Measurements from ENCODE around the gene CCT8. TPM values are rescaled to one million over a fixed set of nuclear protein-coding genes. Genes with fewer than 3 reads are reported as not detected.

CCT8 gene
- total and polyA plus RNA-seq, 2 of the 8 experiments (the other 6 are each of a cell fraction or from before 2014, with no cell fraction given), result 151 to 319 TPM

- Histone ChIP-seq H3K23ac (ENCODE audit: insufficient read length) (no peak overlapping the region), H3K9ac (replicated peaks in 1 of 4; ENCODE audit: extremely low read depth in 1 of 4, low read depth in 3 of 4, low read length in 3 of 4) (no peak overlapping the region), H3K56ac (replicated peaks; ENCODE audit: insufficient read length, low read depth, low read length) (no peak overlapping the region), H3K27ac (ENCODE audit: low read depth, low read length) (no peak overlapping the region), H3K18ac (ENCODE audit: extremely low read depth, low read length) (no peak overlapping the region), H3K36me3 (ENCODE audit: control insufficient read depth in 2 of 4, insufficient read depth in 4 of 4, low read length in 3 of 4) (no peaks in the 10 kb centered on the region), H2BK20ac (ENCODE audit: low read length) (no peak overlapping the region), H2BK15ac (ENCODE audit: low read length) (no peak overlapping the region), H3K27me3 (replicated peaks in 1 of 4; ENCODE audit: control insufficient read depth in 3 of 4, extremely low read depth in 1 of 4, insufficient read depth in 3 of 4, low read length in 3 of 4) (no peaks in the 10 kb centered on the region), H3K4me2 (ENCODE audit: insufficient read depth in 1 of 2, low read depth in 2 of 2, low read length in 2 of 2) (no peak overlapping the region; a peak in 1 of 4 replicates), H4K5ac (ENCODE audit: insufficient read length, low read depth, low read length) (no peak overlapping the region), H2BK120ac (replicated peaks; ENCODE audit: low read depth, low read length) (no peak overlapping the region), H3K79me2 (ENCODE audit: control insufficient read depth in 1 of 2, insufficient read depth in 2 of 2, low read length in 2 of 2) (peaks cover 26% of the 10 kb centered on the region in 2 experiments), H2BK12ac (ENCODE audit: low read depth, low read length) (no peak overlapping the region), H2BK5ac (ENCODE audit: low read depth, low read length) (no peak overlapping the region), H4K91ac (replicated peaks; ENCODE audit: insufficient read length, low read length) (no peak overlapping the region), H3K4me3 (ENCODE audit: extremely low read depth in 1 of 4, insufficient read depth in 2 of 4, low read depth in 3 of 4, low read length in 4 of 4) (no peak overlapping the region), H3K4ac (replicated peaks; ENCODE audit: insufficient read length, low read depth, low read length) (no peak overlapping the region), H3K14ac (ENCODE audit: insufficient read length) (no peak overlapping the region), H4K8ac (ENCODE audit: extremely low read depth, insufficient read depth, low read length) (no peak overlapping the region), H3K79me1 (ENCODE audit: low read depth, low read length) (0 out of 2 replicates have a peak, but pooled peaks cover 3% of the 10 kb centered on the region), H4K20me1 (replicated peaks in 1 of 2; ENCODE audit: control insufficient read depth in 1 of 2, insufficient read depth in 2 of 2, low read length in 2 of 2) (peaks cover 7% of the 10 kb centered on the region in 2 experiments), H2AK5ac (ENCODE audit: low read depth, low read length) (no peak overlapping the region), H3K4me1 (replicated peaks in 1 of 4; ENCODE audit: control insufficient read depth in 3 of 4, insufficient read depth in 4 of 4, low read length in 3 of 4) (peaks cover 0 to 5% (median 0%) of the 10 kb centered on the region in 4 experiments; a peak in 2 of 7 replicates), H2AFZ (ENCODE audit: low read length) (0 out of 2 replicates have a peak overlapping the region, but pooled peaks have one; percentile 22), H3K9me3 (ENCODE audit: insufficient read depth in 2 of 2, low read depth in 1 of 2, low read length in 1 of 2) (no peaks in the 10 kb centered on the region; a peak in 1 of 4 replicates), H3K23me2 (ENCODE audit: low read depth, low read length) (peaks cover 7% of the 10 kb centered on the region; the same call in 1 of the 2 replicates)
- 92% methylated on average over 9 of the region's 9 CpGs; no CpG with 5 or more reads in 1 of the 2 experiments for WGBS, 2 experiments (ENCODE audit: extremely low coverage in 1 of 2, insufficient coverage in 1 of 2, insufficient read length in 1 of 2, insufficient replicate concordance in 2 of 2, low coverage in 1 of 2, low lambda C conversion rate in 2 of 2, missing lambda C conversion rate in 1 of 2)
- ChIA-PET CTCF (ENCODE audit: partially characterized antibody) (interaction anchor here (1.5 to 2.5 kb wide), 3 partner anchors 10 to 301 kb away, joined by 4 to 7 read pairs (median 6); no protein-coding TSS in a partner anchor), POLR2A (ENCODE audit: partially characterized antibody) (interaction anchor here (1.0 to 1.2 kb wide), 2 partner anchors 10 to 12 kb away, joined by 3 read pairs; no protein-coding TSS in a partner anchor)
- no peak for TF ChIP-seq RFX5 (IDR thresholded peaks at IDR 0.05; ENCODE audit: borderline replicate concordance, low read depth, low read length)
- TF ChIP-seq CTBP2 (IDR thresholded peaks at IDR 0.05; ENCODE audit: borderline replicate concordance, insufficient read depth, insufficient read length, low read length), result no peak
- no peak for TF ChIP-seq MAFK (IDR thresholded peaks at IDR 0.05; ENCODE audit: low read depth, low read length)
- no peak for TF ChIP-seq SIN3A (conservative IDR thresholded peaks at IDR 0.05 in 1 of 2, IDR thresholded peaks at IDR 0.05 in 1 of 2; ENCODE audit: low read depth in 1 of 2, low read length in 2 of 2)
- TF ChIP-seq CREB1 (IDR thresholded peaks at IDR 0.05), result no peak
- TF ChIP-seq SIX5 (IDR thresholded peaks at IDR 0.05; ENCODE audit: low read depth, low read length), result no peak
- TF ChIP-seq GABPA (IDR thresholded peaks at IDR 0.05; ENCODE audit: borderline replicate concordance, insufficient read depth, low read length), result no peak
- TF ChIP-seq ASH2L (IDR thresholded peaks at IDR 0.05; ENCODE audit: low read length), result no peak
- no peak for TF ChIP-seq CBX5 (IDR thresholded peaks at IDR 0.05; ENCODE audit: low read depth, low read length)
- FAIRE-seq (no peak), DNase-seq (ENCODE audit: low read depth in 1 of 2, low spot score in 2 of 2) (no peak)
These were observed 2.4 kb upstream of the CCT8 start for GRCh38 chr21:29075706-29076466.
